Neutrophil (primary cell): ENCODE results near the gene MOG.

Experiments used
- H3K27ac ChIP-seq: fragments of 200-600 bp; sonication (generic); 2 replicates; pipeline ENCODE4 v1.5.1; 2016; ENCODE audit warnings: mild to moderate bottlenecking, moderate library complexity
- H3K27me3 ChIP-seq: fragments of 200-600 bp; sonication (generic); 2 replicates; pipeline ENCODE4 v1.6.0; 2016; ENCODE audit warnings: mild to moderate bottlenecking
- H3K36me3 ChIP-seq: fragments of 200-600 bp; sonication (generic); 2 replicates; pipeline ENCODE4 v1.5.1; 2017
- H3K4me1 ChIP-seq, 2 experiments: fragments of 200-600 bp in 1 of 2; sonication (generic) in 1 of 2; 1 replicate in 1 of 2; 2 replicates in 1 of 2; pipeline versions ENCODE4 v1.5.1 to v1.6.1; 2013 to 2016; ENCODE audit warnings: low read depth in 1 of 2, low read length in 1 of 2, mild to moderate bottlenecking in 1 of 2, moderate library complexity in 1 of 2; ENCODE audit not compliant: control insufficient read depth in 1 of 2, insufficient read depth in 1 of 2
- H3K4me3 ChIP-seq, 2 experiments: fragments of 200-600 bp in 1 of 2; sonication (generic) in 1 of 2; 1 replicate in 1 of 2; 2 replicates in 1 of 2; pipeline ENCODE4 v1.5.1; 2013 to 2016; ENCODE audit warnings: low read depth in 1 of 2, low read length in 1 of 2, mild to moderate bottlenecking in 1 of 2, moderate library complexity in 1 of 2
- H3K9me3 ChIP-seq: fragments of 200-600 bp; sonication (generic); 2 replicates; pipeline ENCODE4 v1.5.1; 2016
- CTCF ChIP-seq: fragments of 200-600 bp; sonication (generic); IDR thresholded peaks from 2 replicates; pipeline ENCODE4 v1.5.1; 2016; ENCODE audit warnings: antibody characterized with exemption

MOG gene

DNA sequence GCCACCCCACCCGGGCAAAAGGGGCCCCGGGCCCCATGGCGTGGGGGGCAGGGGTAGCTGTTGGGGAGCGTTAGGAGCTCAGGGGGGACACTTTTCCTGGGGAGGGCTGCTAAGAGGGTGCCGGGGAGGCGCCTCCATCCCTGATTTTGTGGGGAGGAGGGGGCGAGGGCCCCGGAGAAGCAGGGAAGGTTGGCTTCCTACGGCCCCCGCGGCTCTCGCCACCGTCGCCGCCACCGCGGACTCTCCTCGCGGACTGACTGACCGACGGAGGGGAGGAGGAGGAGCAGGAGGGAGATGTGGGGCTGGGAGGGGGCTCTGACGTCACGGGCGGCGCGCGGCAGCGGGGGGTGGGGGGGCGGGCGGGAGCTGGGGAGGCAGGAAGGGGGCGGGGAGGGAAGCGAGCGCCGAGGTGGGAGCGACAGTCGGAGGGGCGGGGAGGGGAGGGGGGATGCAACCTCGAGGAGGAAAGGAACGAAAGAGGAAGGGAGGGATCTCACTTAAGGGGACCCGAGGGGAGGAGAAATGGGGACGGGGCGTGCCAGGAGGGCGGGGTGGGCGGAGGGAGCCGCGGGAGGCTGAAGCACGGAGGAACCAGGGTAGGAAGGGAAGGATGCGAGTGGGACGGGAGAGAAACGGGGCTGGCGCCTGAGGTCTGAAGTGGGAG is 29.0 kb upstream of the MOG start:
- H3K36me3 ChIP-seq = no peaks in the 10 kb centered on the region
- peak overlapping the region; percentile 71 to 74 for H3K4me3 ChIP-seq
- H3K4me1 ChIP-seq = peaks cover 67 to 70% of the 10 kb centered on the region in 2 experiments
- TF ChIP-seq CTCF = no peak
- H3K27me3 ChIP-seq = peaks cover 64% of the 10 kb centered on the region
- H3K27ac ChIP-seq = peak overlapping the region; percentile 69
- no peaks in the 10 kb centered on the region for H3K9me3 ChIP-seq

DNA sequence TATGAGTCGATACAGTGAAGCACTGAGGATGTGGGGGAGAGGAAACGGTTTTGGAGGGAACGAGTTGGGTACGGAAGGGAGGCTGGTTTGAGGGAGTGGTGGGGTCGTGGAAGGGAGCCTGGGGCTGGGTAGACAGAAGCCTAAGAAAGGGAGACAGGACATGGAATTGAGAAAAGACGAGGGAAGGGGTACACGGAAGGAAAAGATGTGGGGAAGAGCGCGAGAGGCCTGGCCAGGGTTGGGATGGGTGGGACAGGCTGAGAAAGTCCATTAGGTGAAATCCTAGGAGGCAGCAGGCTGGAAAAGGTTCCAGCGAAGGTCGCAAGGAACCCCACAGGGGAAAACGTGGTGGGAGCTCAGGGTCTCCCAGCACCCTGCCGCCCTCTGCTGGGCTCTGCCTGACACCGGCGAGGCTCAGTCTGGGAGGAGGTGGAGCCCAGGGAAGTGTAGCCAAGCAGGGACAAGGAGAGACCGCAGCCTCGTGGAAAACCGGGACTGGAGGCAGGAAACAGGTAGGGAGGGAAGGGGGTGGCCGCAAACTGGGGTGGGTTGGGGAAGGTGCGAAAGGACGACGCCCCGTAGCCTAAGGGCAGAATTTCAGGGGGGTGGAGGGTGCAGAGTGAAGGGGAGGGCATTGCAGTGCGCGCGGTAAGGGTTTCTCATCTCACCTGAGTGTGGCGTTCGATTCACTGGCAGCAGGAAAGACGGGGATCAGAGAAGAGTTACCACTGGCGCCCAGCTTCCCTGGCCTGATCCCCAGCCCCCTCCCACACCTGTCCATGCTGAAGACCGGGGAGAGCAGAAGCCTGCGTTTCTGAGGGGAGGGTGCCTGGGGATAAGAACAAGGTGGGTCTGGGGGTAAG is 28.2 kb upstream of the MOG start:
- Histone ChIP-seq H3K27ac (peak overlapping the region; percentile 69), H3K27me3 (peaks cover 71% of the 10 kb centered on the region), H3K9me3 (no peaks in the 10 kb centered on the region), H3K36me3 (no peaks in the 10 kb centered on the region), H3K4me1 (peaks cover 65 to 70% of the 10 kb centered on the region in 2 experiments), H3K4me3 (peak overlapping the region; percentile 71 to 74)
- peak; percentile 36 for TF ChIP-seq CTCF

GRCh38 chr6:29629571-29629970 is 27.3 kb upstream of the MOG start:
- TF ChIP-seq CTCF = no peak

DNA sequence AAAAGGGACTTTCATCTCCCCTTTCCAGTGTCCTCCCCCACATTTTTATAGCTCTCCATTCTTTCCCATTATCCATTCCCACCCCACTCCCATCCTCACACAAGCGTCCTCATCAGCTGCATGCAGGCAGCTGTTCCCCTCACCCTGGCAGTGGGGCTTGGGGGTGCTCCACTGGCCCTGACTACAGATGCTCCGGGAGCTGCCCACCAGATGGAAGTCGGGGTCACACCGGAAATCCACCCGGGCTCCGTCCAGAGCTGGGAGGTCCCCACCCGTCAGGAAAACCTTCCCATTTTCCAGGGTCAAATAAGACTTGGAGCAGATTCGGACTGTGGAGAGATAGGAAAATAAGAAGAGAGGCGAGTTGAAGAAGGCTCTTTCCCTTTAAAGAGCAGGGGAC is 26.6 kb upstream of the MOG start:
- H3K27me3 ChIP-seq = peaks cover 88% of the 10 kb centered on the region
- no peak for TF ChIP-seq CTCF
- no peaks in the 10 kb centered on the region for H3K36me3 ChIP-seq
- H3K4me3 ChIP-seq = no peak overlapping the region
- peaks cover 48 to 54% of the 10 kb centered on the region in 2 experiments for H3K4me1 ChIP-seq
- H3K27ac ChIP-seq = no peak overlapping the region
- H3K9me3 ChIP-seq = no peaks in the 10 kb centered on the region

More at GRCh38 chr6:29629571-29629970, 27.3 kb upstream of the MOG start:
- Histone ChIP-seq H3K9me3 (no peaks in the 10 kb centered on the region), H3K36me3 (no peaks in the 10 kb centered on the region), H3K4me3 (no peak overlapping the region), H3K27ac (no peak overlapping the region), H3K27me3 (peaks cover 80% of the 10 kb centered on the region), H3K4me1 (peaks cover 55 to 61% of the 10 kb centered on the region in 2 experiments)

DNA sequence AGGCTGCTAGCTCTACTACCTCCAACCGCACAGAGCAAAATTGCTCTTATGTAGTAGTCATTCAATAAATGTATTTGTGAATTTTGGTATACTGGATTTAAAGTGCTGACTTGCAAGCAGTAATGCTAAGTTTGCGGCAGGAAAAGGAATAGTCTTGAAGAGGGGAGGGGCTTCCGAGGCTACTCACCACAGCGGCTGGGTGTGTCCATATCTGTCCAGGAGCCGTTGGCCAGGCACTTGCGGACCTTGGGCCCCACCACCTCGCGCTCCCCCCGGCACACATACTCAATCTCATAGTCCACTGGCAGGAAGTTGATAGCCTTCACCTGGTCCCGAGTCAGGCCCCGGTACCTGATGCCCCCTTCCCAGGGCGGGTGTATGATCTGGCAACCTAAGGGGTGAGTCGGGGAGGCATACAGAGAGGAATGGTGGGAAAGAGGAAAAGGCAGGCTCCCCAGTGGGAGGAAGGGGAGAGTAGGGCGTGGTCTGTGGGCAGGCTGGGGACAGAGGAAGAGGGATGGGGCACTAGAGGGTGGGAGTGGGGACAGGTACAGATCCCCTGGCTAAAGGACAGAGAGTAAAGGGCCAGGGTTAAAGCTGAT is 25.6 kb upstream of the MOG start:
- Histone ChIP-seq H3K27me3 (peaks cover 94% of the 10 kb centered on the region), H3K4me3 (no peak overlapping the region), H3K27ac (no peak overlapping the region), H3K9me3 (no peaks in the 10 kb centered on the region), H3K36me3 (no peaks in the 10 kb centered on the region), H3K4me1 (peaks cover 39 to 47% of the 10 kb centered on the region in 2 experiments)
- no peak for TF ChIP-seq CTCF
